Measurements from ENCODE around the gene C22orf39. TPM values are rescaled to one million over a fixed set of nuclear protein-coding genes. Genes with fewer than 3 reads are reported as not detected.

The C22orf39 gene
- total RNA-seq, 4 donors from 2014 or later: 46.8 to 47.9 (median 47.1) TPM

GRCh38 chr22:19407649-19408606, 39.6 kb downstream of the C22orf39 start:
- Histone ChIP-seq H3K4me1 (no peaks in the 10 kb centered on the region), H3K27me3 (no peaks in the 10 kb centered on the region), H3K36me3 (peaks cover 0 to 52% (median 6%) of the 10 kb centered on the region in 3 donors), H3K27ac (no peak overlapping the region), H3K9me3 (no peaks in the 10 kb centered on the region), H3K4me3 (no peak overlapping the region)
- DNase-seq: peak in 1 of 3 donors; percentile 57
- no peak for TF ChIP-seq CTCF (IDR thresholded peaks at IDR 0.05)
- TF ChIP-seq POLR2A (IDR thresholded peaks at IDR 0.05): no peak

GRCh38 chr22:19406846-19407245, 40.7 kb downstream of the C22orf39 start:
- H3K36me3 ChIP-seq: peaks cover 0 to 54% (median 6%) of the 10 kb centered on the region in 3 donors
- TF ChIP-seq CTCF (IDR thresholded peaks at IDR 0.05) (no peak), POLR2A (IDR thresholded peaks at IDR 0.05) (no peak)
- H3K27me3 ChIP-seq: no peaks in the 10 kb centered on the region
- H3K4me3 ChIP-seq: no peak overlapping the region
- no peak overlapping the region for H3K27ac ChIP-seq
- H3K4me1 ChIP-seq: no peaks in the 10 kb centered on the region
- no peaks in the 10 kb centered on the region for H3K9me3 ChIP-seq
- DNase-seq: no peak

- Histone ChIP-seq H3K27me3 (no peaks in the 10 kb centered on the region), H3K4me1 (no peaks in the 10 kb centered on the region), H3K4me3 (no peak overlapping the region), H3K36me3 (peaks cover 0 to 59% (median 6%) of the 10 kb centered on the region in 3 donors), H3K9me3 (no peaks in the 10 kb centered on the region), H3K27ac (no peak overlapping the region)
- DNase-seq: no peak
- TF ChIP-seq POLR2A (IDR thresholded peaks at IDR 0.05) (no peak), CTCF (IDR thresholded peaks at IDR 0.05) (no peak)
These were observed 41.2 kb downstream of the C22orf39 start for GRCh38 chr22:19406281-19406811.

GRCh38 chr22:19405652-19406051, 41.9 kb downstream of the C22orf39 start:
- TF ChIP-seq POLR2A (IDR thresholded peaks at IDR 0.05): no peak
- no peak for TF ChIP-seq CTCF (IDR thresholded peaks at IDR 0.05)
- no peak for DNase-seq
- Histone ChIP-seq H3K27me3 (no peaks in the 10 kb centered on the region), H3K27ac (no peak overlapping the region), H3K4me1 (no peaks in the 10 kb centered on the region), H3K36me3 (peaks cover 0 to 62% (median 6%) of the 10 kb centered on the region in 3 donors), H3K9me3 (no peaks in the 10 kb centered on the region), H3K4me3 (no peak overlapping the region)

GRCh38 chr22:19405133-19405532, 42.4 kb downstream of the C22orf39 start:
- Histone ChIP-seq H3K36me3 (peaks cover 0 to 62% (median 6%) of the 10 kb centered on the region in 3 donors), H3K27ac (no peak overlapping the region), H3K9me3 (no peaks in the 10 kb centered on the region)

More at GRCh38 chr22:19405133-19405532, 42.4 kb downstream of the C22orf39 start:
- Histone ChIP-seq H3K27me3 (no peaks in the 10 kb centered on the region), H3K4me1 (no peaks in the 10 kb centered on the region), H3K4me3 (no peak overlapping the region)
- no peak for DNase-seq
- TF ChIP-seq CTCF (IDR thresholded peaks at IDR 0.05) (no peak), POLR2A (IDR thresholded peaks at IDR 0.05) (no peak)

Measured in Peyer's patch (tissue), 4 donors.